ENCODE measurements around the gene RELL2.

DNA sequence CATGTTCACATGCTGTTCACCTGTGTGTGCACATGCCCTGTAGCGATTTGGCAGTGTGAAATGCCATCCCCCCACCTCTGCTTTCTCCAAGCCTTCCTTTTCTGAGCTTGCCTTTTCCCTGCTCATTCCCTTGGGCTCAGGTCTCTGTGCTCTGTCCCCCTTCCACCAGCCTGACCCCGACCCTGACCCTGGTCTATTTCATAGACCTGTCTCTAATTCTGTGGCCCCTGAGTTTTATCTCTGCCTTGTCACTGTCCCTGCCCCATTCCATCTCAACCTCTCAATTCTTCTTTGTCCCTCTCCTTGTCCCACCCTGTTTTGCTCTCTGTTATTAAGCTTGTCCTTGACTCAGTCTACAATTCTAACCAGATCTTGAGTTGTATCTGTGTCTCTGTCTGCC lies 44.5 kb downstream of the RELL2 start:
- TF ChIP-seq, protein P1, sequence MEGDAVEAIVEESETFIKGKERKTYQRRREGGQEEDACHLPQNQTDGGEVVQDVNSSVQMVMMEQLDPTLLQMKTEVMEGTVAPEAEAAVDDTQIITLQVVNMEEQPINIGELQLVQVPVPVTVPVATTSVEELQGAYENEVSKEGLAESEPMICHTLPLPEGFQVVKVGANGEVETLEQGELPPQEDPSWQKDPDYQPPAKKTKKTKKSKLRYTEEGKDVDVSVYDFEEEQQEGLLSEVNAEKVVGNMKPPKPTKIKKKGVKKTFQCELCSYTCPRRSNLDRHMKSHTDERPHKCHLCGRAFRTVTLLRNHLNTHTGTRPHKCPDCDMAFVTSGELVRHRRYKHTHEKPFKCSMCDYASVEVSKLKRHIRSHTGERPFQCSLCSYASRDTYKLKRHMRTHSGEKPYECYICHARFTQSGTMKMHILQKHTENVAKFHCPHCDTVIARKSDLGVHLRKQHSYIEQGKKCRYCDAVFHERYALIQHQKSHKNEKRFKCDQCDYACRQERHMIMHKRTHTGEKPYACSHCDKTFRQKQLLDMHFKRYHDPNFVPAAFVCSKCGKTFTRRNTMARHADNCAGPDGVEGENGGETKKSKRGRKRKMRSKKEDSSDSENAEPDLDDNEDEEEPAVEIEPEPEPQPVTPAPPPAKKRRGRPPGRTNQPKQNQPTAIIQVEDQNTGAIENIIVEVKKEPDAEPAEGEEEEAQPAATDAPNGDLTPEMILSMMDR (IDR thresholded peaks at IDR 0.05), result no peak
- TF ChIP-seq POLR2AphosphoS5 (IDR thresholded peaks at IDR 0.05; ENCODE audit: low read depth, low read length), result no peak
